Retinal pigment epithelial cell (primary cell): Measurements from ENCODE around the gene GLDC.

Source experiments
- DNase-seq: peaks from one replicate; pipeline ENCODE4 v3.0.0-alpha.2; 2010; ENCODE audit warnings: low read depth
- H3K4me3 ChIP-seq: 2 replicates; pipeline ENCODE4 v1.5.1; 2011; ENCODE audit warnings: mild to moderate bottlenecking, low read length, control low read depth, moderate library complexity
- CTCF ChIP-seq: conservative IDR thresholded peaks from 2 replicates; pipeline ENCODE4 v1.5.1; 2011; ENCODE audit warnings: low read depth, low read length, control low read depth, inconsistent platforms

GLDC gene

DNA sequence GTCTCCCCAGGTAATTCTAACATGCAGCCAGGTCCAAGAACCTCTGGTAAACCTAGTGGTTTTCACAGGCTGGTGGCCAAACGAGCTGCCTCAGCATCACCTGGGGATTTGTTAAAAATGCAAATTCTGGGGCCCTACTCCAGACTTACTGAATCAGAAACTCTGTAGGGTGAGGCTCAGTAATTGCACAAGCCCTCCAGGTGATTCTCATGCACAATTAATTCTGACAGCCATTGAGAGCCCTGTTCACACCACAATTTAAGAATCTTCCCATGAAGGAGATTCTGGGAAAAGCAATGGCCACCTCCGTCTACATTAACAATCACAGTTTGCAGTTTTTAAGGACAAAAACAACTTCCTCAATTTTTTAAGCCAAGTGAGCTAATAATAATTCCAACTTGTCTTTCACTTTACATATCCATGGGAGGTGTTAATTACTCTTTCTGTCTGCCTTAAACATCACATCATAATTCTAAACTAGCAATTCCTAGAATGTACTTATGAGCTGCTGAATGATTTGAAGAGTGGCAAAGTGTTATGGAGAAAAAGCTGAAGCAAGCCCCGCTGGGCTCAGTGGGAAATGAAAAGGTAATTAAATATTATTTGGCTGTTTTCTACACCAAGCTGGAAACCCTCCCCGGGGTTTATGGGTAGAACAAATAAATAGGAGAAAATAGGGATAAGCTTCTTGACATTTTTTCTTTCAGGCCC is 70.0 kb downstream of the GLDC start:
- no peak for DNase-seq
- no peak overlapping the region for H3K4me3 ChIP-seq
- TF ChIP-seq CTCF, result no peak

- no peak for TF ChIP-seq CTCF
- peak; percentile 70 for DNase-seq
- H3K4me3 ChIP-seq, result no peak overlapping the region
Measured at GRCh38 chr9:6567140-6567591, 78.4 kb downstream of the GLDC start.

- peak; percentile 75 for DNase-seq
- H3K4me3 ChIP-seq, result no peak overlapping the region
- TF ChIP-seq CTCF, result peak; percentile 4
Measured at GRCh38 chr9:6566409-6567139, 79.0 kb downstream of the GLDC start.

DNA sequence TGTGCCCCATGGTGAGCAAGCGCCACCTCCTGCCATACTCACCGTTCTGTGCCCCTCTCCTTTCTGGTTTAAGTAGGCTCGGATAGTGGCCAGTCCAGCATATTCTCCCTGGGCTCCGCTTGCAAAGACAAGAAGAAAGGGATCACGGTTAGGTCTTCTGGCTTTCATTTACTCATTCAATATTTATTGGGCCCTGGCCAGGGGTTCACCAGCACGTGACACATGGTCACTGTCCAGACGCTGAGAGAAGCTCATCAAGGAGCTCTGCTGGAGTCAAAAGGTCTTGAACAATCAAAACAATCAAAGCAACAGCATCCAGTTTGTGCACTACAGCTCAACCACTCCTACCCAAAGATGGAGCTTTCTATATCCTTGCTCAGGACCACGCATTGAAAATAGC is 80.2 kb downstream of the GLDC start:
- no peak for TF ChIP-seq CTCF
- no peak overlapping the region for H3K4me3 ChIP-seq

GRCh38 chr9:6564868-6565267 is 80.7 kb downstream of the GLDC start:
- no peak for TF ChIP-seq CTCF
- H3K4me3 ChIP-seq, result no peak overlapping the region
- no peak for DNase-seq

More for the DNA sequence above, 80.2 kb downstream of the GLDC start:
- no peak for DNase-seq

GRCh38 chr9:6564360-6564759 is 81.2 kb downstream of the GLDC start:
- no peak for DNase-seq
- H3K4me3 ChIP-seq, result no peak overlapping the region
- TF ChIP-seq CTCF, result no peak

DNA sequence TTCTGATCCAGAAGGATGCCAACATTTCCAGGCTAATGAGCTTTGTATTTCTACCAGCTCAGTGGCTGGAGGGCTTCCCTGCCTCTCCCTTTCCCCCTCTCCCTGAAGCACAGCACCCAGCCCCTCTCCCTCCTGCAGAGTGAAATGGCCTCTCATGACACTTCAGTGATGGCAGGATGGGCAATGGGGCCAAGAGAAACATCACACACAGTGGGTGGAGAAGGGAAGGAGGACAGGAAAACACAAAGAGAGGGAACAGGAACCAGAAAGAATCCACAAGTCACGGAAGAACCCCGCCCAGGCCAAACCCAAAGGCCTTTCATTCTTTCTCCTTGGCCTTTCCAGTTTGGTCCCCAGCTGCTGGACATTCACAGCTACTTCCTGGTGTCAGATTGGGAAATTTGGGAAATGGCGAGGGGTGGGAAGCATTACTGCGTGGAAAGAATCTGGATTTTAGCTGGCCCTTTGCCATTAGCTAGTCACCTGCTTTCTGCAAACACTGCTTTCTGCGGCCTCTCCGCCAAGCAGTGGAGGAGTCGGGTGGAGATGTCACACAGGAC is 82.6 kb downstream of the GLDC start:
- H3K4me3 ChIP-seq, result no peak overlapping the region
- no peak for TF ChIP-seq CTCF
- no peak for DNase-seq
